HepG2 (cell line): Measurements from ENCODE around the gene SRP72. TPM values are rescaled to one million over a fixed set of nuclear protein-coding genes. Genes with fewer than 3 reads are reported as not detected.

Source experiments
- CBX2 ChIP-seq, 2 experiments: fragments of 200-600 bp in 1 of 2; sonication (generic); formaldehyde crosslinking in 1 of 2; IDR thresholded peaks; 2 replicates each; pipeline versions ENCODE4 v1.7.0 to v1.8.1; 2018 to 2022; ENCODE audit warnings: low read depth in 2 of 2, low read length in 1 of 2, mild to moderate bottlenecking in 1 of 2, missing genetic modification reagents in 1 of 2
- GABPA ChIP-seq, 2 experiments: IDR thresholded peaks; 2 replicates each; pipeline ENCODE4 v1.6.1; 2011 to 2016; ENCODE audit warnings: low read depth in 2 of 2, low read length in 1 of 2, missing biosample characterization in 1 of 2, missing genetic modification characterization in 1 of 2
- GFI1 ChIP-seq: sonication (generic); formaldehyde crosslinking; IDR thresholded peaks from 2 replicates; pipeline ENCODE4 v1.5.0; 2020; ENCODE audit warnings: missing genetic modification reagents, mild to moderate bottlenecking, borderline replicate concordance
- MAFG ChIP-seq: sonication (generic); formaldehyde crosslinking; IDR thresholded peaks from 2 replicates; pipeline ENCODE4 v1.5.1; 2020; ENCODE audit warnings: mild to moderate bottlenecking, missing genetic modification reagents
- NFKBIZ ChIP-seq: IDR thresholded peaks from 2 replicates; pipeline ENCODE4 v1.6.1; 2018; ENCODE audit warnings: missing genetic modification reagents, missing compliant biosample characterization
- PRPF4 ChIP-seq: fragments of 200-400 bp; formaldehyde crosslinking; IDR thresholded peaks from 2 replicates; pipeline ENCODE4 v1.6.1; 2016; ENCODE audit warnings: low read length, low read depth; ENCODE audit not compliant: poor library complexity, severe bottlenecking
- SKI ChIP-seq: fragments of 450-650 bp; IDR thresholded peaks from one replicate; pipeline ENCODE4 v1.6.1; 2018; ENCODE audit warnings: mild to moderate bottlenecking; ENCODE audit not compliant: partially characterized antibody
- SNRNP70 ChIP-seq: fragments of 200-400 bp; formaldehyde crosslinking; IDR thresholded peaks from 2 replicates; pipeline ENCODE4 v1.6.1; 2017; ENCODE audit warnings: mild to moderate bottlenecking, low read depth, low read length, moderate library complexity
- STAT5B ChIP-seq: sonication (generic); formaldehyde crosslinking; IDR thresholded peaks from 2 replicates; pipeline ENCODE4 v1.4.0; 2020; ENCODE audit warnings: missing genetic modification reagents
- ZBTB1 ChIP-seq: sonication (generic); formaldehyde crosslinking; IDR thresholded peaks from 2 replicates; pipeline ENCODE4 v1.4.0; 2020; ENCODE audit warnings: missing genetic modification reagents, borderline replicate concordance
- ZMYM2 ChIP-seq: sonication (generic); formaldehyde crosslinking; IDR thresholded peaks from 2 replicates; pipeline ENCODE4 v1.8.0; 2022; ENCODE audit warnings: mild to moderate bottlenecking, missing genetic modification reagents
- ZNF782 ChIP-seq: sonication (generic); formaldehyde crosslinking; IDR thresholded peaks from 2 replicates; pipeline ENCODE4 v1.4.0; 2020; ENCODE audit warnings: missing genetic modification reagents, mild to moderate bottlenecking, borderline replicate concordance
- ZSCAN20 ChIP-seq: sonication (generic); formaldehyde crosslinking; IDR thresholded peaks from 2 replicates; pipeline ENCODE4 v1.4.0; 2020; ENCODE audit warnings: missing genetic modification reagents, mild to moderate bottlenecking, borderline replicate concordance
- ZSCAN31 ChIP-seq: sonication (generic); formaldehyde crosslinking; IDR thresholded peaks from 2 replicates; pipeline ENCODE4 v1.5.0; 2020; ENCODE audit warnings: low read depth, mild to moderate bottlenecking, missing genetic modification reagents
- polyA plus RNA-seq, 8 experiments: library from polyadenylated mRNA; depleted of rRNA in 3 of 8; stranded (reverse) in 7 of 8; unstranded in 1 of 8; fragments of >200 nt; fragmentation: Illumina TruSeq in 4 of 8; extraction: Trizol in 4 of 8; gene quantifications; 2 replicates each; pipeline versions ENCODE4 v1.2.1 to v1.2.3, GENCODE V29; 2011 to 2016; ENCODE audit warnings: low read depth in 4 of 8, missing spikeins in 1 of 8, mixed read lengths in 1 of 8; ENCODE audit not compliant: insufficient read depth in 1 of 8
- total RNA-seq, 5 experiments: library from RNA; depleted of rRNA; stranded (reverse); fragments of >200 nt; fragmentation: Illumina TruSeq; extraction: Trizol; gene quantifications; 2 replicates each; pipeline ENCODE4 v1.2.3, GENCODE V29; 2016; ENCODE audit warnings: low read depth in 1 of 5
- TF ChIP-seq, protein P1 (sequence below): sonication (generic); formaldehyde crosslinking; IDR thresholded peaks from 2 replicates; pipeline ENCODE4 v1.5.1; 2020; ENCODE audit warnings: missing genetic modification reagents, mild to moderate bottlenecking, borderline replicate concordance
- TF ChIP-seq, protein P2 (sequence below): sonication (generic); formaldehyde crosslinking; IDR thresholded peaks from 2 replicates; pipeline ENCODE4 v1.8.1; 2022; ENCODE audit warnings: low read depth, mild to moderate bottlenecking, missing genetic modification reagents
- TF ChIP-seq, protein P3 (sequence below): fragments of 450-650 bp; IDR thresholded peaks from 2 replicates; pipeline ENCODE4 v1.6.1; 2016
- TF ChIP-seq, protein P4 (sequence below): sonication (generic); formaldehyde crosslinking; IDR thresholded peaks from 2 replicates; pipeline ENCODE4 v1.5.1; 2020; ENCODE audit warnings: missing genetic modification reagents, mild to moderate bottlenecking, borderline replicate concordance

SRP72 gene
- total and polyA plus RNA-seq, 2 of the 13 experiments (the other 11 are each of a cell fraction or from before 2014, with no cell fraction given) = 64.9 to 75.6 TPM

DNA sequence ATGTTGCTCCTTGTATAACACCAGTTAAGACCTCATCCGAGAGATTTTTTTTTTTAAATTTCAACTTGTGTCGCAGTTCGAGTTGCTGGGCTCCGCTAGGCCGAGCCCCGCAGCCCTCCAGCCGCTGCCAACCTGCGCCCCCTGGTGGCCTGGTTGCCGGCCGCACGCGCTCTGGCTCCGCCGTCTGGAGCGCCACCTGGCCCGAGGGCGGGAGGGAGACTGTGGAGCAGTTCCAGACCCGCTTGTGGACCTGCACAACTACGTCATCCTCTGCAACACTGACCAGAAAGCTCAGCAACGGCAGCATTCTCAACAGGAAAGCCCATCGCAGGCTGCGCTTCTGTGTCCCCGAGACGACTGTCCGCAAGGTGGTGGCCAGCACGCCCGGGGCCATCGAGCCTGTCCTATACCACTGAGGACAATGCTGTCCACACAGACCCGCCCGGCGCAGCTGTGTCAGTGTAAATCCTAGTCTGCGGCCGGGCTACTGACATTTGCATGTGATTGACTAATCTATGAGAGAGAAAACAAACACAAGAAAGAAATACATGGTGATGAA is 77.2 kb downstream of the SRP72 start (continued):
- TF ChIP-seq SKI (peak; percentile 88), ZNF782 (CRISPR knock-in tag) (peak; percentile 47; the same call in 1 of the 2 replicates), NFKBIZ (CRISPR knock-in tag) (peak; percentile 49; the same call in 1 of the 2 replicates), ZSCAN20 (CRISPR knock-in tag) (no peak), STAT5B (CRISPR knock-in tag) (no peak), CBX2 (IDR thresholded peaks at IDR 0.05; ENCODE audit: low read depth, low read length) (no peak), CBX2 (CRISPR knock-in tag; IDR thresholded peaks at IDR 0.05; ENCODE audit: low read depth) (peak; percentile 78; the same call in 1 of the 2 replicates), ZBTB1 (no peak), ZSCAN31 (CRISPR knock-in tag) (no peak), ZMYM2 (CRISPR knock-in tag) (no peak), GFI1 (CRISPR knock-in tag) (no peak), PRPF4 (no peak), GABPA (IDR thresholded peaks at IDR 0.05; ENCODE audit: low read depth, low read length) (no peak), GABPA (CRISPR knock-in tag; IDR thresholded peaks at IDR 0.05; ENCODE audit: low read depth) (no peak), SNRNP70 (no peak), MAFG (CRISPR knock-in tag) (no peak)
- TF ChIP-seq, protein P1, sequence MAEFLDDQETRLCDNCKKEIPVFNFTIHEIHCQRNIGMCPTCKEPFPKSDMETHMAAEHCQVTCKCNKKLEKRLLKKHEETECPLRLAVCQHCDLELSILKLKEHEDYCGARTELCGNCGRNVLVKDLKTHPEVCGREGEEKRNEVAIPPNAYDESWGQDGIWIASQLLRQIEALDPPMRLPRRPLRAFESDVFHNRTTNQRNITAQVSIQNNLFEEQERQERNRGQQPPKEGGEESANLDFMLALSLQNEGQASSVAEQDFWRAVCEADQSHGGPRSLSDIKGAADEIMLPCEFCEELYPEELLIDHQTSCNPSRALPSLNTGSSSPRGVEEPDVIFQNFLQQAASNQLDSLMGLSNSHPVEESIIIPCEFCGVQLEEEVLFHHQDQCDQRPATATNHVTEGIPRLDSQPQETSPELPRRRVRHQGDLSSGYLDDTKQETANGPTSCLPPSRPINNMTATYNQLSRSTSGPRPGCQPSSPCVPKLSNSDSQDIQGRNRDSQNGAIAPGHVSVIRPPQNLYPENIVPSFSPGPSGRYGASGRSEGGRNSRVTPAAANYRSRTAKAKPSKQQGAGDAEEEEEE (CRISPR knock-in tag) = no peak
- TF ChIP-seq, protein P2, sequence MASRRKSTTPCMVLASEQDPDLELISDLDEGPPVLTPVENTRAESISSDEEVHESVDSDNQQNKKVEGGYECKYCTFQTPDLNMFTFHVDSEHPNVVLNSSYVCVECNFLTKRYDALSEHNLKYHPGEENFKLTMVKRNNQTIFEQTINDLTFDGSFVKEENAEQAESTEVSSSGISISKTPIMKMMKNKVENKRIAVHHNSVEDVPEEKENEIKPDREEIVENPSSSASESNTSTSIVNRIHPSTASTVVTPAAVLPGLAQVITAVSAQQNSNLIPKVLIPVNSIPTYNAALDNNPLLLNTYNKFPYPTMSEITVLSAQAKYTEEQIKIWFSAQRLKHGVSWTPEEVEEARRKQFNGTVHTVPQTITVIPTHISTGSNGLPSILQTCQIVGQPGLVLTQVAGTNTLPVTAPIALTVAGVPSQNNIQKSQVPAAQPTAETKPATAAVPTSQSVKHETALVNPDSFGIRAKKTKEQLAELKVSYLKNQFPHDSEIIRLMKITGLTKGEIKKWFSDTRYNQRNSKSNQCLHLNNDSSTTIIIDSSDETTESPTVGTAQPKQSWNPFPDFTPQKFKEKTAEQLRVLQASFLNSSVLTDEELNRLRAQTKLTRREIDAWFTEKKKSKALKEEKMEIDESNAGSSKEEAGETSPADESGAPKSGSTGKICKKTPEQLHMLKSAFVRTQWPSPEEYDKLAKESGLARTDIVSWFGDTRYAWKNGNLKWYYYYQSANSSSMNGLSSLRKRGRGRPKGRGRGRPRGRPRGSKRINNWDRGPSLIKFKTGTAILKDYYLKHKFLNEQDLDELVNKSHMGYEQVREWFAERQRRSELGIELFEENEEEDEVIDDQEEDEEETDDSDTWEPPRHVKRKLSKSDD (CRISPR knock-in tag) = 0 out of 2 replicates have a peak, but pooled peaks have one; percentile 31
- TF ChIP-seq, protein P3, sequence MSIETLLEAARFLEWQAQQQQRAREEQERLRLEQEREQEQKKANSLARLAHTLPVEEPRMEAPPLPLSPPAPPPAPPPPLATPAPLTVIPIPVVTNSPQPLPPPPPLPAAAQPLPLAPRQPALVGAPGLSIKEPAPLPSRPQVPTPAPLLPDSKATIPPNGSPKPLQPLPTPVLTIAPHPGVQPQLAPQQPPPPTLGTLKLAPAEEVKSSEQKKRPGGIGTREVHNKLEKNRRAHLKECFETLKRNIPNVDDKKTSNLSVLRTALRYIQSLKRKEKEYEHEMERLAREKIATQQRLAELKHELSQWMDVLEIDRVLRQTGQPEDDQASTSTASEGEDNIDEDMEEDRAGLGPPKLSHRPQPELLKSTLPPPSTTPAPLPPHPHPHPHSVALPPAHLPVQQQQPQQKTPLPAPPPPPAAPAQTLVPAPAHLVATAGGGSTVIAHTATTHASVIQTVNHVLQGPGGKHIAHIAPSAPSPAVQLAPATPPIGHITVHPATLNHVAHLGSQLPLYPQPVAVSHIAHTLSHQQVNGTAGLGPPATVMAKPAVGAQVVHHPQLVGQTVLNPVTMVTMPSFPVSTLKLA = 0 out of 2 replicates have a peak, but pooled peaks have one; percentile 23
- TF ChIP-seq, protein P4, sequence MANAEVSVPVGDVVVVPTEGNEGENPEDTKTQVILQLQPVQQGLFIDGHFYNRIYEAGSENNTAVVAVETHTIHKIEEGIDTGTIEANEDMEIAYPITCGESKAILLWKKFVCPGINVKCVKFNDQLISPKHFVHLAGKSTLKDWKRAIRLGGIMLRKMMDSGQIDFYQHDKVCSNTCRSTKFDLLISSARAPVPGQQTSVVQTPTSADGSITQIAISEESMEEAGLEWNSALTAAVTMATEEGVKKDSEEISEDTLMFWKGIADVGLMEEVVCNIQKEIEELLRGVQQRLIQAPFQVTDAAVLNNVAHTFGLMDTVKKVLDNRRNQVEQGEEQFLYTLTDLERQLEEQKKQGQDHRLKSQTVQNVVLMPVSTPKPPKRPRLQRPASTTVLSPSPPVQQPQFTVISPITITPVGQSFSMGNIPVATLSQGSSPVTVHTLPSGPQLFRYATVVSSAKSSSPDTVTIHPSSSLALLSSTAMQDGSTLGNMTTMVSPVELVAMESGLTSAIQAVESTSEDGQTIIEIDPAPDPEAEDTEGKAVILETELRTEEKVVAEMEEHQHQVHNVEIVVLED = peak; percentile 55; the same call in 1 of the 2 replicates
